Nephron (organoid): Measurements from ENCODE around the gene TRAF3IP3.

Source experiments
- H3K27ac Mint-ChIP-seq, 3 experiments: 2 replicates each; pipeline ENCODE4 v1.8.0; 2020; ENCODE audit warnings: mixed read lengths in 3 of 3, mild to moderate bottlenecking in 2 of 3, moderate library complexity in 1 of 3
- H3K27me3 Mint-ChIP-seq: 2 replicates; pipeline ENCODE4 v1.8.0; 2021; ENCODE audit warnings: low read depth, mild to moderate bottlenecking, moderate library complexity, mixed read lengths
- H3K36me3 Mint-ChIP-seq: 2 replicates; pipeline ENCODE4 v1.8.0; 2020; ENCODE audit warnings: low read depth, mixed read lengths
- H3K4me1 Mint-ChIP-seq: 2 replicates; pipeline ENCODE4 v1.8.0; 2020; ENCODE audit warnings: mixed read lengths
- H3K4me3 Mint-ChIP-seq, 3 experiments: 2 replicates each; pipeline ENCODE4 v1.8.0; 2020; ENCODE audit warnings: mild to moderate bottlenecking in 3 of 3, mixed read lengths in 3 of 3, moderate library complexity in 2 of 3
- H3K9me3 Mint-ChIP-seq: 2 replicates; pipeline ENCODE4 v1.8.0; 2020; ENCODE audit warnings: mixed read lengths
- TF ChIP-seq, protein P1 (sequence below), 3 experiments: fragments of 200-600 bp; sonication (generic); IDR thresholded peaks; one replicate each; pipeline ENCODE4 v1.5.0; 2021; ENCODE audit warnings: antibody characterized with exemption in 3 of 3; ENCODE audit not compliant: unreplicated experiment in 3 of 3

The TRAF3IP3 gene

GRCh38 chr1:209769171-209769904 is 13.5 kb downstream of the TRAF3IP3 start:
- Mint-ChIP-seq H3K4me1 (peaks cover 10% of the 10 kb centered on the region), H3K27ac (peak overlapping the region in 1 of 3 experiments; percentile 85), H3K36me3 (no peaks in the 10 kb centered on the region), H3K4me3 (peak overlapping the region in 1 of 3 experiments; percentile 8), H3K27me3 (peaks cover 7% of the 10 kb centered on the region), H3K9me3 (no peaks in the 10 kb centered on the region)
- TF ChIP-seq, protein P1, sequence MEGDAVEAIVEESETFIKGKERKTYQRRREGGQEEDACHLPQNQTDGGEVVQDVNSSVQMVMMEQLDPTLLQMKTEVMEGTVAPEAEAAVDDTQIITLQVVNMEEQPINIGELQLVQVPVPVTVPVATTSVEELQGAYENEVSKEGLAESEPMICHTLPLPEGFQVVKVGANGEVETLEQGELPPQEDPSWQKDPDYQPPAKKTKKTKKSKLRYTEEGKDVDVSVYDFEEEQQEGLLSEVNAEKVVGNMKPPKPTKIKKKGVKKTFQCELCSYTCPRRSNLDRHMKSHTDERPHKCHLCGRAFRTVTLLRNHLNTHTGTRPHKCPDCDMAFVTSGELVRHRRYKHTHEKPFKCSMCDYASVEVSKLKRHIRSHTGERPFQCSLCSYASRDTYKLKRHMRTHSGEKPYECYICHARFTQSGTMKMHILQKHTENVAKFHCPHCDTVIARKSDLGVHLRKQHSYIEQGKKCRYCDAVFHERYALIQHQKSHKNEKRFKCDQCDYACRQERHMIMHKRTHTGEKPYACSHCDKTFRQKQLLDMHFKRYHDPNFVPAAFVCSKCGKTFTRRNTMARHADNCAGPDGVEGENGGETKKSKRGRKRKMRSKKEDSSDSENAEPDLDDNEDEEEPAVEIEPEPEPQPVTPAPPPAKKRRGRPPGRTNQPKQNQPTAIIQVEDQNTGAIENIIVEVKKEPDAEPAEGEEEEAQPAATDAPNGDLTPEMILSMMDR (IDR thresholded peaks at IDR 0.05; ENCODE audit: unreplicated experiment in 3 of 3), result no peak

DNA sequence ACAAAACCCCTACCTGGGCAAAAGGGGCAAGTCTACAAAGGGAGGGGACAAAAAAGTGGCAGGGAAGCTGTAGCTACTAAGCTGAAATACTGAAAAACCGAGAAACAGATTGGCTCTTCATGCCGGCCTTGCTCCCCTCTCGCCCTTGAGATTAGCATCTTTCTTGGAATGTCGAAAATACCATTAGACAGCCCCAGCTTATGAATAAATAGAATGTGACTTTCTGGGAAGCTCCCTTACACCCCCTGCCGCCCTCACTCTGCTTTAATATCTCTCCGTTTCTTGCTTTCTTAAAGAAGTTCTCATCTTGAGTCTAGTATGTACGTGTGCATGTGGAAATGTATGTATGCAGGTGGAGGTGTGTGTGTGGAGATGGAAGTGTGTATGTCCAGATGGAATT is 14.1 kb downstream of the TRAF3IP3 start:
- H3K9me3 Mint-ChIP-seq, result no peaks in the 10 kb centered on the region
- H3K27me3 Mint-ChIP-seq, result peaks cover 6% of the 10 kb centered on the region
- peaks cover 10% of the 10 kb centered on the region for H3K4me1 Mint-ChIP-seq
- H3K4me3 Mint-ChIP-seq, result no peak overlapping the region
- no peaks in the 10 kb centered on the region for H3K36me3 Mint-ChIP-seq
- H3K27ac Mint-ChIP-seq, result no peak overlapping the region
- TF ChIP-seq, protein P1 (IDR thresholded peaks at IDR 0.05; ENCODE audit: unreplicated experiment in 3 of 3), result no peak

GRCh38 chr1:209770636-209771415 is 15.0 kb downstream of the TRAF3IP3 start:
- TF ChIP-seq, protein P1 (IDR thresholded peaks at IDR 0.05; ENCODE audit: unreplicated experiment in 3 of 3), result no peak
- Mint-ChIP-seq H3K27ac (no peak overlapping the region), H3K9me3 (no peaks in the 10 kb centered on the region), H3K4me1 (peaks cover 10% of the 10 kb centered on the region), H3K27me3 (peaks cover 4% of the 10 kb centered on the region), H3K36me3 (no peaks in the 10 kb centered on the region), H3K4me3 (no peak overlapping the region)

GRCh38 chr1:209772126-209772525 is 16.3 kb downstream of the TRAF3IP3 start:
- H3K27me3 Mint-ChIP-seq, result no peaks in the 10 kb centered on the region
- H3K36me3 Mint-ChIP-seq, result no peaks in the 10 kb centered on the region
- TF ChIP-seq, protein P1 (IDR thresholded peaks at IDR 0.05; ENCODE audit: unreplicated experiment in 3 of 3), result no peak
- peaks cover 10% of the 10 kb centered on the region for H3K4me1 Mint-ChIP-seq
- no peak overlapping the region for H3K27ac Mint-ChIP-seq
- H3K4me3 Mint-ChIP-seq, result no peak overlapping the region
- no peaks in the 10 kb centered on the region for H3K9me3 Mint-ChIP-seq

DNA sequence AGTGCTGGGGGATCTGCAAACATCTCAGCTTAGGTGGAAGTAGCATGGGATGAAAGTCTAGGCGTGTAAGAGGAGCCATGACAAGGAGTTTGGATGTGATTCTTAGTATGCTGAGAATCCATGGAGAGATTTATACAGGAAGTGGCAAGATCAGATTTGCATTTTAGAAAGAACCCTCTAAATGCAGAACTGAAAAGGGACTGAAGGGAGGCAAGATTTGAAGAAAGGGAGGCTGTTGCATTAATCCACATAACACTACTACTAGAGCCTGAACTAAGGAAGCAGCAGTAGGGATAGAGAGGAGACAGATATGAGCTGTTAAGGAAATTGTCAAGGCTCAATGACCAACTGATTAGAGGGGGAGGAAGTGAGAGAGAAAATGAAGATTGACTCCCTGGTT is 18.7 kb downstream of the TRAF3IP3 start:
- H3K27me3 Mint-ChIP-seq, result no peaks in the 10 kb centered on the region
- H3K4me1 Mint-ChIP-seq, result peaks cover 7% of the 10 kb centered on the region
- H3K9me3 Mint-ChIP-seq, result no peaks in the 10 kb centered on the region
- H3K27ac Mint-ChIP-seq, result no peak overlapping the region
- H3K4me3 Mint-ChIP-seq, result no peak overlapping the region
- H3K36me3 Mint-ChIP-seq, result no peaks in the 10 kb centered on the region
- TF ChIP-seq, protein P1 (IDR thresholded peaks at IDR 0.05; ENCODE audit: unreplicated experiment in 3 of 3), result no peak
